HUES6 (cell line): Measurements from ENCODE around the gene ABCC8.
"Not testable (repeated sequence)": the region's sequence is repeated elsewhere in the genome, so short reads cannot be mapped to it uniquely, and the experiment has no call there.

Experiments used
- H3K27ac ChIP-seq: 2 replicates; pipeline ENCODE4 v1.7.0; 2013; ENCODE audit warnings: low read depth, mild to moderate bottlenecking, low read length, inconsistent platforms
- H3K27me3 ChIP-seq: 2 replicates; pipeline ENCODE4 v1.6.1; 2013; ENCODE audit warnings: low read length; ENCODE audit not compliant: control insufficient read depth, insufficient read depth
- H3K36me3 ChIP-seq: 2 replicates; pipeline ENCODE4 v1.6.1; 2013; ENCODE audit warnings: low read length; ENCODE audit not compliant: control insufficient read depth, insufficient read depth
- H3K4me1 ChIP-seq: 2 replicates; pipeline ENCODE4 v1.6.1; 2013; ENCODE audit warnings: low read length; ENCODE audit not compliant: control insufficient read depth, insufficient read depth
- H3K4me3 ChIP-seq: 2 replicates; pipeline ENCODE4 v1.5.1; 2013; ENCODE audit warnings: low read depth, low read length
- H3K9ac ChIP-seq: one replicate; pipeline ENCODE4 v1.6.1; 2013; ENCODE audit warnings: mild to moderate bottlenecking, low read length
- H3K9me3 ChIP-seq: 2 replicates; pipeline ENCODE4 v1.6.1; 2013; ENCODE audit warnings: low read depth, low read length; ENCODE audit not compliant: control insufficient read depth, insufficient read depth

The ABCC8 gene

GRCh38 chr11:17428925-17429324 is 47.7 kb downstream of the ABCC8 start:
- Histone ChIP-seq H3K36me3 (no peaks in the 10 kb centered on the region), H3K4me3 (no peak overlapping the region), H3K9me3 (no peaks in the 10 kb centered on the region), H3K4me1 (no peaks in the 10 kb centered on the region), H3K27me3 (no peaks in the 10 kb centered on the region), H3K27ac (no peak overlapping the region), H3K9ac (no peak overlapping the region)

- Histone ChIP-seq H3K4me1 (no peaks in the 10 kb centered on the region), H3K4me3 (no peak overlapping the region), H3K36me3 (no peaks in the 10 kb centered on the region), H3K9me3 (no peaks in the 10 kb centered on the region), H3K9ac (no peak overlapping the region), H3K27ac (no peak overlapping the region), H3K27me3 (no peaks in the 10 kb centered on the region)
These were observed 48.4 kb downstream of the ABCC8 start for GRCh38 chr11:17428261-17428660.

GRCh38 chr11:17426233-17426632 is 50.4 kb downstream of the ABCC8 start:
- peaks cover 15% of the 10 kb centered on the region; the same call in 1 of the 2 replicates for H3K27me3 ChIP-seq
- not testable (repeated sequence) for H3K4me3 ChIP-seq, H3K9me3 ChIP-seq, H3K36me3 ChIP-seq, H3K9ac ChIP-seq, H3K4me1 ChIP-seq, H3K27ac ChIP-seq

- Histone ChIP-seq H3K4me3 (no peak overlapping the region), H3K27ac (no peak overlapping the region), H3K4me1 (peaks cover 10% of the 10 kb centered on the region), H3K36me3 (no peaks in the 10 kb centered on the region), H3K27me3 (peaks cover 28% of the 10 kb centered on the region; the same call in 1 of the 2 replicates), H3K9ac (no peak overlapping the region), H3K9me3 (no peaks in the 10 kb centered on the region)
These were observed 52.9 kb downstream of the ABCC8 start for GRCh38 chr11:17423533-17424310.

GRCh38 chr11:17421781-17422180 is 54.9 kb downstream of the ABCC8 start:
- Histone ChIP-seq H3K27me3 (peaks cover 28% of the 10 kb centered on the region; the same call in 1 of the 2 replicates), H3K9me3 (no peaks in the 10 kb centered on the region)

GRCh38 chr11:17418444-17419081 is 58.1 kb downstream of the ABCC8 start:
- peaks cover 28% of the 10 kb centered on the region; the same call in 1 of the 2 replicates for H3K27me3 ChIP-seq
- no peak overlapping the region for H3K27ac ChIP-seq

More at GRCh38 chr11:17421781-17422180, 54.9 kb downstream of the ABCC8 start:
- no peak overlapping the region for H3K27ac ChIP-seq
- H3K4me1 ChIP-seq, result peaks cover 15% of the 10 kb centered on the region
- H3K36me3 ChIP-seq, result no peaks in the 10 kb centered on the region
- no peak overlapping the region for H3K4me3 ChIP-seq
- H3K9ac ChIP-seq, result no peak overlapping the region

GRCh38 chr11:17416492-17416891 is 60.2 kb downstream of the ABCC8 start:
- Histone ChIP-seq H3K27me3 (peaks cover 15% of the 10 kb centered on the region; the same call in 1 of the 2 replicates), H3K27ac (no peak overlapping the region), H3K4me1 (peaks cover 10% of the 10 kb centered on the region)

More at GRCh38 chr11:17418444-17419081, 58.1 kb downstream of the ABCC8 start:
- H3K36me3 ChIP-seq, result no peaks in the 10 kb centered on the region
- H3K9me3 ChIP-seq, result no peaks in the 10 kb centered on the region
- peaks cover 15% of the 10 kb centered on the region for H3K4me1 ChIP-seq
- no peak overlapping the region for H3K9ac ChIP-seq
- no peak overlapping the region for H3K4me3 ChIP-seq

GRCh38 chr11:17415523-17416104 is 61.0 kb downstream of the ABCC8 start:
- H3K36me3 ChIP-seq, result no peaks in the 10 kb centered on the region
- peaks cover 4% of the 10 kb centered on the region; the same call in 1 of the 2 replicates for H3K4me1 ChIP-seq
- no peak overlapping the region for H3K27ac ChIP-seq
- no peak overlapping the region for H3K9ac ChIP-seq
- no peaks in the 10 kb centered on the region for H3K9me3 ChIP-seq
- H3K4me3 ChIP-seq, result no peak overlapping the region
- peaks cover 9% of the 10 kb centered on the region; the same call in 1 of the 2 replicates for H3K27me3 ChIP-seq

More at GRCh38 chr11:17416492-17416891, 60.2 kb downstream of the ABCC8 start:
- no peak overlapping the region for H3K9ac ChIP-seq
- no peak overlapping the region for H3K4me3 ChIP-seq
- no peaks in the 10 kb centered on the region for H3K9me3 ChIP-seq
- no peaks in the 10 kb centered on the region for H3K36me3 ChIP-seq

- H3K4me1 ChIP-seq, result peaks cover 4% of the 10 kb centered on the region; the same call in 1 of the 2 replicates
- no peak overlapping the region for H3K9ac ChIP-seq
- H3K27me3 ChIP-seq, result peaks cover 6% of the 10 kb centered on the region; the same call in 1 of the 2 replicates
- H3K36me3 ChIP-seq, result no peaks in the 10 kb centered on the region
- no peak overlapping the region for H3K4me3 ChIP-seq
- H3K27ac ChIP-seq, result no peak overlapping the region
- H3K9me3 ChIP-seq, result no peaks in the 10 kb centered on the region
These were observed 61.7 kb downstream of the ABCC8 start for GRCh38 chr11:17414992-17415391.

GRCh38 chr11:17414317-17414737 is 62.3 kb downstream of the ABCC8 start:
- H3K9me3 ChIP-seq, result no peaks in the 10 kb centered on the region
- peaks cover 2% of the 10 kb centered on the region; the same call in 1 of the 2 replicates for H3K27me3 ChIP-seq
- no peak overlapping the region for H3K4me3 ChIP-seq
- no peak overlapping the region for H3K9ac ChIP-seq
- no peaks in the 10 kb centered on the region for H3K36me3 ChIP-seq
- H3K27ac ChIP-seq, result no peak overlapping the region
- H3K4me1 ChIP-seq, result peaks cover 4% of the 10 kb centered on the region; the same call in 1 of the 2 replicates
